HG03520 (cell line): ENCODE measurements around the gene TAF6.

ENCODE experiments used
- ATAC-seq: cut with Tn5 transposase; IDR thresholded peaks from one replicate; pipeline ENCODE4 v1.9.1; 2021; ENCODE audit warnings: mild to moderate bottlenecking, moderate library complexity; ENCODE audit not compliant: unreplicated experiment

TAF6 gene

GRCh38 chr7:100075418-100075817 is 43.7 kb downstream of the TAF6 start:
- no peak for ATAC-seq

GRCh38 chr7:100074841-100075240 is 44.3 kb downstream of the TAF6 start:
- ATAC-seq: no peak

- no peak for ATAC-seq
These were observed 46.7 kb downstream of the TAF6 start for GRCh38 chr7:100072462-100072861.

GRCh38 chr7:100071018-100071723 is 48.0 kb downstream of the TAF6 start:
- no peak for ATAC-seq

GRCh38 chr7:100069991-100070390 is 49.2 kb downstream of the TAF6 start:
- ATAC-seq: no peak

GRCh38 chr7:100066953-100067352 is 52.2 kb downstream of the TAF6 start:
- no peak for ATAC-seq

- no peak for ATAC-seq
These were observed 53.5 kb downstream of the TAF6 start for GRCh38 chr7:100065452-100066186.

GRCh38 chr7:100064162-100064561 is 55.0 kb downstream of the TAF6 start:
- no peak for ATAC-seq

- ATAC-seq: no peak
These were observed 55.8 kb downstream of the TAF6 start for GRCh38 chr7:100063376-100063775.

- no peak for ATAC-seq
These were observed 57.5 kb downstream of the TAF6 start for GRCh38 chr7:100061518-100062193.

GRCh38 chr7:100059251-100059739 is 59.9 kb downstream of the TAF6 start:
- ATAC-seq: no peak
